ENCODE measurements around the gene RABGGTA. TPM values are rescaled to one million over a fixed set of nuclear protein-coding genes. Genes with fewer than 3 reads are reported as not detected.

The RABGGTA gene
- polyA plus RNA-seq, 1 experiment: 52.5 TPM

DNA sequence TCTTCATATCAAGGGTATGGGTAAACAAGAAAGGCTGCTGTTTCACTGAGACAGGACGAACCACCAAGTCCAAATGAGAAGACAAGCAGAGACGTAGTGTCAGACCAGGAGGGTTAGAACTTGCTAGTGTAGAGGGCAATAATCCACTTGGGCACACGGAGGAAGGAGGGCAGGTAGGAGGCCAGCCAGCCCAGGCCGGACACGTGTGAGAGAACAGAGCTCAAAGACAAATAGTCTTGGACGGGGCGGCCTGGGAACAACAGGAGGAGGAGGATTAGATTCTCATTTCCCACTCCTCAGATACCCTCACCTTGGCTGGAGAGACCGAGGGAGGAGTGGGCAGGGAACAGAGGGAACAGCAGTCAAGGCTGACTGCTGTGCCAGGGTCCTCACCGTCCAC, 19.3 kb upstream of the RABGGTA start:
- no peak for DNase-seq (ENCODE audit: low read depth)
- TF ChIP-seq, protein P1, sequence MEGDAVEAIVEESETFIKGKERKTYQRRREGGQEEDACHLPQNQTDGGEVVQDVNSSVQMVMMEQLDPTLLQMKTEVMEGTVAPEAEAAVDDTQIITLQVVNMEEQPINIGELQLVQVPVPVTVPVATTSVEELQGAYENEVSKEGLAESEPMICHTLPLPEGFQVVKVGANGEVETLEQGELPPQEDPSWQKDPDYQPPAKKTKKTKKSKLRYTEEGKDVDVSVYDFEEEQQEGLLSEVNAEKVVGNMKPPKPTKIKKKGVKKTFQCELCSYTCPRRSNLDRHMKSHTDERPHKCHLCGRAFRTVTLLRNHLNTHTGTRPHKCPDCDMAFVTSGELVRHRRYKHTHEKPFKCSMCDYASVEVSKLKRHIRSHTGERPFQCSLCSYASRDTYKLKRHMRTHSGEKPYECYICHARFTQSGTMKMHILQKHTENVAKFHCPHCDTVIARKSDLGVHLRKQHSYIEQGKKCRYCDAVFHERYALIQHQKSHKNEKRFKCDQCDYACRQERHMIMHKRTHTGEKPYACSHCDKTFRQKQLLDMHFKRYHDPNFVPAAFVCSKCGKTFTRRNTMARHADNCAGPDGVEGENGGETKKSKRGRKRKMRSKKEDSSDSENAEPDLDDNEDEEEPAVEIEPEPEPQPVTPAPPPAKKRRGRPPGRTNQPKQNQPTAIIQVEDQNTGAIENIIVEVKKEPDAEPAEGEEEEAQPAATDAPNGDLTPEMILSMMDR (IDR thresholded peaks at IDR 0.05; ENCODE audit: insufficient read depth, low read depth, low read length): no peak
- peaks cover 7% of the 10 kb centered on the region; the same call in 1 of the 2 replicates for H3K36me3 ChIP-seq (ENCODE audit: control insufficient read depth, insufficient read depth, low read length)
- ChIA-PET CTCF (interaction anchor here (0.7 to 3.9 kb wide), 4 partner anchors 10 to 71 kb away, joined by 3 to 16 read pairs (median 7); partner anchors contain the start of genes RABGGTA and TINF2), POLR2A (no interaction called here)
- no peaks in the 10 kb centered on the region for H3K27me3 ChIP-seq (ENCODE audit: control insufficient read depth, insufficient read depth, low read length)
- H3K4me3 ChIP-seq (ENCODE audit: low read depth, low read length): no peak overlapping the region

DNA sequence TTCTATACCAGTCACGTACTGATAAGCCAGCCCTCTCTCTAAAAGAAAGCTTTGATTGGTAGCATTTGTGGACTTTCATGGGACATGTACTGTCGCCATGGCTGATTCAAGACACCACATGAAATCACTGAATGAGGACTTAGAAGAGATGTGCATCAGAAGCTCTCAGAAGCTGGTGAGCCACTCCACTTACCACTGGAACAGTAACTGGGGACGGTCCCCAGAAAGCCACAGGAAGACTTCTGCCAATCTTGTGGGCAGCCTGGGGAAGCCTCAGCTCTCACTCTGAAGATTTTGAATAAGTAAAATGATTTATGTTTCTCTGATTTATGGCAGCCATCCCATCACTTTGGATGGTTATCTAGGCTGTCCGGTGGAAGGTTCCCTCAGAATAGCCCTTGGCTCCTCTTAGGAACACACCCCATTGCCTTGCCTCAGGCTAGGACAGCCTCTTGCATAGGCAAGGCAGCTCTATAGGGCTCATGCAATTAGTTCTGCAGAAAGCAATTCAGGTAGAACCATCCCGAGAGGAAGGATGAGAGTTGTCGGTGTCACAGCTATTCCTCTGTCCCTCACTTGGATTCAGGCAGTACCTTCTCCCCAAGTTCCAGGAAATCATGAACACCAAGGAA, 18.4 kb upstream of the RABGGTA start:
- Histone ChIP-seq H3K4me3 (ENCODE audit: low read depth, low read length) (no peak overlapping the region), H3K36me3 (ENCODE audit: control insufficient read depth, insufficient read depth, low read length) (peaks cover 7% of the 10 kb centered on the region; the same call in 1 of the 2 replicates), H3K27me3 (ENCODE audit: control insufficient read depth, insufficient read depth, low read length) (no peaks in the 10 kb centered on the region)
- TF ChIP-seq, protein P1 (IDR thresholded peaks at IDR 0.05; ENCODE audit: insufficient read depth, low read depth, low read length): no peak
- POLR2A ChIA-PET: no interaction called here
- DNase-seq (ENCODE audit: low read depth): no peak
- CTCF ChIA-PET: interaction anchor here (0.7 to 3.9 kb wide), 6 partner anchors 11 to 201 kb away, joined by 3 to 16 read pairs (median 4); partner anchors contain the start of genes CIDEB, RABGGTA and TINF2

DNA sequence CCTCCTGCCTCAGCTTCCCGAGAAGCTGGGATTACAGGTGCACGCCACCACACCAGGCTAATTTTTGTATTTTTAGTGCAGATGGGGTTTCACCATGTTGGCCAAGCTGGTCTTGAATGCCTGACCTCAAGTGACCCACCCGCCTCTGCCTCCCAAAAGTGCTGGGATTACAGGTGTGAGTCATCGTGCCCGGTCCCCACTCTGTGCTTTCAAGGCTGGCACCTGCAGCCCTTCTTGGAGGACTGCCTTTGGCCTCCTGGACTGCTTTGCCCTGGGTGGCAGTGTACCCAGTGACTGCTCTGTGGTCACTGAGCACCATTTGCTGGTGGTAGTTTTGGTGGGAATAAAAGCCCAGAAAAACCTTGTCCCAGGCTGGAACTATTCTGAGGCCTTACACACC, 15.6 kb upstream of the RABGGTA start:
- ChIA-PET CTCF (interaction anchor here (0.8 to 9.7 kb wide), 3 partner anchors 10 to 44 kb away, joined by 3 to 47 read pairs (median 11); partner anchors contain the start of genes DHRS1, NOP9 and TINF2), POLR2A (no interaction called here)
- H3K27me3 ChIP-seq (ENCODE audit: control insufficient read depth, insufficient read depth, low read length): no peaks in the 10 kb centered on the region

DNA sequence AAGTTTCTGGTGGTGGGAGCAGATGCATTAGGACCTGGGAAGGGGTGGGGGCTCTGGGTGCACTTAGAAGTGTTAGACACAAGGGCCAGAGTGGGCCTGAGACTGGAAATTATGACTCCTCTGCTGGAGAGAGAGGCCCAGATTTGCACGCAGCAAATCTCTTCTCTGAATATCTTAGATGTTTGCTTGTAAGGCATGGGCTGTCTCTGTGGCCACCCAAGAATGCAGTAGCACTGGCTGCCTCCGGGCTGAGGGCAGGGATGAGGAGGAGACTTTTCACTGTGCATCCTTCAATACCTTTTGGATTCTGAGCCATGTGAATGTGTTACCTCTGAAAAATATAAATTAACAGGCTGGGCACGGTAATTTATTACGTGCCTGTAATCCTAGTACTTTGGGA, 14.0 kb upstream of the RABGGTA start:
- TF ChIP-seq, protein P1 (IDR thresholded peaks at IDR 0.05; ENCODE audit: insufficient read depth, low read depth, low read length): no peak
- POLR2A ChIA-PET: no interaction called here
- no peak for DNase-seq (ENCODE audit: low read depth)

More for the DNA sequence above, 15.6 kb upstream of the RABGGTA start:
- TF ChIP-seq, protein P1 (IDR thresholded peaks at IDR 0.05; ENCODE audit: insufficient read depth, low read depth, low read length): no peak
- Histone ChIP-seq H3K36me3 (ENCODE audit: control insufficient read depth, insufficient read depth, low read length) (peaks cover 3% of the 10 kb centered on the region; the same call in 1 of the 2 replicates), H3K4me3 (ENCODE audit: low read depth, low read length) (no peak overlapping the region)
- DNase-seq (ENCODE audit: low read depth): no peak

DNA sequence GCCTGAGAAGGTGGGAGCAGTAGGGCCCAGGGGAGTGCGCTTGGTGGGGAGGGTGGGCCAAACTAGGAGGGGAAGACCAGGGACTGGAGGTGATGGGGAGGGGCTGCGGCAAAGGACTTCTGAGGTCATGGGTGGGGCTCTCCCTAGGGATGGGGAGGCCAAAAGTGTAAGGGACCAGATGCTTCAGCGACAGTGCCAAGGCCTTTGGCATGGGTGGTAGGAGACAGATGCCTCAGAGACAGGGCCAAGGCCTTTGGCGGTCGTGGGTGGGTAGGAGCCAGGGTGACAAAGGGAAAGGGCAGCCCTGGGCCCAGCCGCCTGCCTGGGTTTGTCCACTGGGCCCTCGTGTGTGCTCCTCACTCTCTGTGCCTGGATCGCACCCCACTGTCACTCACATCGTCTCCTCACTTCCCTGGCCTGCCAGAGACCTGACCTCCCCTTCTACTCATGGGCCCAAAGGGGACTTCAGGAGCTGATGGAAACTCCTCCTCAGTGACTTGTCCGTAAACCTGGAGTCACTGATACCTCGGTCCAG, 13.2 kb upstream of the RABGGTA start:
- ChIA-PET POLR2A (no interaction called here), CTCF (interaction anchor here (0.8 to 9.7 kb wide), 5 partner anchors 11 to 41 kb away, joined by 3 to 47 read pairs (median 3); partner anchors contain the start of genes CIDEB, DHRS1 and NOP9)
- DNase-seq (ENCODE audit: low read depth): no peak
- Histone ChIP-seq H3K36me3 (ENCODE audit: control insufficient read depth, insufficient read depth, low read length) (no peaks in the 10 kb centered on the region), H3K4me3 (ENCODE audit: low read depth, low read length) (no peak overlapping the region), H3K27me3 (ENCODE audit: control insufficient read depth, insufficient read depth, low read length) (no peaks in the 10 kb centered on the region)
- TF ChIP-seq, protein P1 (IDR thresholded peaks at IDR 0.05; ENCODE audit: insufficient read depth, low read depth, low read length): no peak

More for the DNA sequence above, 14.0 kb upstream of the RABGGTA start:
- Histone ChIP-seq H3K36me3 (ENCODE audit: control insufficient read depth, insufficient read depth, low read length) (no peaks in the 10 kb centered on the region), H3K27me3 (ENCODE audit: control insufficient read depth, insufficient read depth, low read length) (no peaks in the 10 kb centered on the region), H3K4me3 (ENCODE audit: low read depth, low read length) (no peak overlapping the region)
- CTCF ChIA-PET: interaction anchor here (0.6 to 9.7 kb wide), 6 partner anchors 12 to 57 kb away, joined by 3 to 47 read pairs (median 3); partner anchors contain the start of genes CIDEB, DHRS1, NOP9 and TINF2
